HCT116 (cell line): Measurements from ENCODE around the gene HACD4. TPM values are rescaled to one million over a fixed set of nuclear protein-coding genes. Genes with fewer than 3 reads are reported as not detected.

ENCODE experiments used
- ATAC-seq: fragments of 200-7000 bp; cut with Tn5 transposase; 2 replicates; pipeline ENCODE4 v1.9.1; 2020; ENCODE audit warnings: mild to moderate bottlenecking, moderate library complexity
- BruUV-seq: library from RNA; stranded (reverse); fragments of 400-500 nt; replicated peaks from 2 replicates; lab custom pipeline; 2021; lab: Mats Ljungman, UMichigan
- CTCF ChIA-PET: fragments of 300-600 bp; sonication (Branson Sonifier 250); formaldehyde crosslinking; loops from one replicate; lab custom pipeline; 2021; ENCODE audit warnings: antibody characterized with exemption; lab: Charles Lee
- POLR2A ChIA-PET: fragments of 300-600, 350-600 bp; sonication (Branson Sonifier 250); formaldehyde crosslinking; loops from one replicate; lab custom pipeline; 2021; ENCODE audit warnings: antibody characterized with exemption; lab: Charles Lee
- RAD21 ChIA-PET, 2 experiments: fragments of 300-600 bp; sonication (Branson Sonifier 250); formaldehyde crosslinking; loops; one replicate each; lab custom pipeline; 2023; ENCODE audit warnings: low total read pairs in 2 of 2; ENCODE audit not compliant: uncharacterized antibody in 2 of 2, unreplicated experiment in 2 of 2, low non-redundant PET in 1 of 2; lab: Charles Lee
- DNase-seq: peaks from one replicate; pipeline ENCODE4 v3.0.0-alpha.2; 2010; ENCODE audit warnings: low read depth, low spot score
- H2AFZ ChIP-seq: fragments of 200-600 bp; shearing (Covaris generic), sonication (generic); 2 replicates; pipeline ENCODE4 v1.6.1; 2017; ENCODE audit warnings: low read depth, mixed run types, mixed read lengths, antibody characterized with exemption, low read length; ENCODE audit not compliant: poor library complexity, severe bottlenecking
- H3K27ac ChIP-seq: 2 replicates; pipeline ENCODE4 v1.5.1; 2012; ENCODE audit warnings: low read depth, low read length
- H3K27me3 ChIP-seq: fragments of 200-600 bp; sonication (generic); 2 replicates; pipeline ENCODE4 v1.6.1; 2016; ENCODE audit warnings: mixed run types, low read length, mixed read lengths; ENCODE audit not compliant: insufficient read depth
- H3K36me3 ChIP-seq, 2 experiments: fragments of 200-500 bp in 1 of 2; fragments of 200-600 bp in 1 of 2; sonication (Bioruptor generic) in 1 of 2; sonication (generic) in 1 of 2; 2 replicates each; pipeline versions ENCODE4 v1.5.1 to v1.6.1; 2014 to 2016; ENCODE audit warnings: low read length in 2 of 2, inconsistent platforms in 1 of 2, mixed read lengths in 1 of 2, mixed run types in 1 of 2; ENCODE audit not compliant: insufficient read depth in 2 of 2, control insufficient read depth in 1 of 2
- H3K4me1 ChIP-seq, 2 experiments: fragments of 200-600 bp in 1 of 2; sonication (generic) in 1 of 2; 2 replicates each; pipeline versions ENCODE4 v1.5.1 to v1.6.1; 2012 to 2017; ENCODE audit warnings: low read length in 2 of 2, inconsistent platforms in 1 of 2, mild to moderate bottlenecking in 1 of 2, mixed read lengths in 1 of 2, mixed run types in 1 of 2, moderate library complexity in 1 of 2; ENCODE audit not compliant: insufficient read depth in 2 of 2, control insufficient read depth in 1 of 2
- H3K4me2 ChIP-seq: fragments of 200-600 bp; sonication (generic); 2 replicates; pipeline ENCODE4 v1.6.1; 2017; ENCODE audit warnings: mixed run types, low read length, mixed read lengths
- H3K4me3 ChIP-seq, 2 experiments: fragments of 200-600 bp in 1 of 2; sonication (generic) in 1 of 2; replicated peaks in 1 of 2; 2 replicates each; pipeline ENCODE4 v1.5.1; 2011 to 2016; ENCODE audit warnings: low read length in 2 of 2, control low read depth in 1 of 2, low read depth in 1 of 2, mild to moderate bottlenecking in 1 of 2, mixed read lengths in 1 of 2, mixed run types in 1 of 2
- H3K79me2 ChIP-seq: fragments of 200-600 bp; sonication (generic); 2 replicates; pipeline ENCODE4 v1.6.1; 2017; ENCODE audit warnings: mild to moderate bottlenecking, mixed run types, low read length, moderate library complexity, mixed read lengths; ENCODE audit not compliant: insufficient read depth
- H3K9ac ChIP-seq: fragments of 200-600 bp; sonication (generic); 2 replicates; pipeline ENCODE4 v1.6.1; 2016; ENCODE audit warnings: low read length, mixed read lengths
- H3K9me2 ChIP-seq: fragments of 200-600 bp; sonication (generic), shearing (Covaris generic); 2 replicates; pipeline ENCODE4 v1.6.1; 2017; ENCODE audit warnings: mixed run types, mild to moderate bottlenecking, moderate library complexity; ENCODE audit not compliant: insufficient read depth
- H3K9me3 ChIP-seq, 2 experiments: fragments of 200-500 bp in 1 of 2; fragments of 200-600 bp in 1 of 2; sonication (Bioruptor generic) in 1 of 2; sonication (generic) in 1 of 2; 2 replicates each; pipeline ENCODE4 v1.6.1; 2014 to 2017; ENCODE audit warnings: low read length in 2 of 2, mixed read lengths in 2 of 2, inconsistent platforms in 1 of 2, low read depth in 1 of 2, mild to moderate bottlenecking in 1 of 2, mixed run types in 1 of 2, moderate library complexity in 1 of 2; ENCODE audit not compliant: control insufficient read depth in 1 of 2, insufficient read depth in 1 of 2
- H4K20me1 ChIP-seq: fragments of 200-600 bp; sonication (generic), shearing (Covaris generic); 2 replicates; pipeline ENCODE4 v1.6.1; 2017; ENCODE audit warnings: mixed run types, mild to moderate bottlenecking, moderate library complexity; ENCODE audit not compliant: insufficient read depth
- CTCF ChIP-seq, 3 experiments: fragments of 200-600 bp in 1 of 3; sonication (generic) in 1 of 3; IDR thresholded peaks in 2 of 3; conservative IDR thresholded peaks in 1 of 3; 2 replicates each; pipeline ENCODE4 v1.5.1; 2012 to 2017; ENCODE audit warnings: low read depth in 2 of 3, low read length in 2 of 3, antibody characterized with exemption in 1 of 3, borderline replicate concordance in 1 of 3, control low read depth in 1 of 3, mild to moderate bottlenecking in 1 of 3, mixed read lengths in 1 of 3, mixed run types in 1 of 3, moderate library complexity in 1 of 3; ENCODE audit not compliant: insufficient read depth in 1 of 3
- EGR1 ChIP-seq: IDR thresholded peaks from 2 replicates; pipeline ENCODE4 v1.6.1; 2012; ENCODE audit warnings: low read depth
- EZH2 ChIP-seq: fragments of 200-600 bp; sonication (generic); IDR thresholded peaks from 2 replicates; pipeline ENCODE4 v1.6.1; 2017; ENCODE audit warnings: antibody characterized with exemption, mixed run types
- EZH2phosphoT487 ChIP-seq: fragments of 200-600 bp; IDR thresholded peaks from 2 replicates; pipeline ENCODE4 v1.6.1; 2018; ENCODE audit warnings: antibody characterized with exemption, borderline replicate concordance
- MAX ChIP-seq: IDR thresholded peaks from 2 replicates; pipeline ENCODE4 v1.6.1; 2012
- POLR2A ChIP-seq: IDR thresholded peaks from 2 replicates; pipeline ENCODE4 v1.7.0; 2011; ENCODE audit warnings: borderline replicate concordance; ENCODE audit not compliant: insufficient read depth, insufficient read length; ENCODE audit errors: extremely low read depth
- POLR2AphosphoS5 ChIP-seq: IDR thresholded peaks from 2 replicates; pipeline ENCODE4 v1.6.1; 2011; ENCODE audit warnings: mild to moderate bottlenecking, low read depth, low read length, moderate library complexity
- RAD21 ChIP-seq: IDR thresholded peaks from 2 replicates; pipeline ENCODE4 v1.6.1; 2012; ENCODE audit warnings: low read depth, mild to moderate bottlenecking
- ZFX ChIP-seq: fragments of 450-650 bp; IDR thresholded peaks from 2 replicates; pipeline ENCODE4 v1.6.1; 2017
- ZNF274 ChIP-seq: fragments of 200-500 bp; sonication (Bioruptor generic); IDR thresholded peaks from 2 replicates; pipeline ENCODE4 v1.6.1; 2014; ENCODE audit warnings: mild to moderate bottlenecking, low read depth, low read length, inconsistent platforms
- intact Hi-C: fragments of 100-400 bp; cut with micrococcal nuclease; formaldehyde crosslinking; loops from 2 replicates; pipeline ENCODE4 v1.10.0; 2022
- total RNA-seq: library from RNA; stranded (reverse); gene quantifications from one replicate; pipeline ENCODE4 v1.2.1, GENCODE V29; 2021; ENCODE audit not compliant: unreplicated experiment
- TF ChIP-seq, protein P1 (sequence below): IDR thresholded peaks from 2 replicates; pipeline ENCODE4 v1.6.1; 2012
- TF ChIP-seq, protein P2 (sequence below): IDR thresholded peaks from 2 replicates; pipeline ENCODE4 v1.6.1; 2012; ENCODE audit warnings: low read depth

The HACD4 gene
- total RNA-seq, 1 experiment from 2014 or later, result not detected

GRCh38 chr9:21015995-21016394 is 15.4 kb downstream of the HACD4 start:
- POLR2A ChIA-PET, result no interaction called here
- no peaks in the 10 kb centered on the region for H3K9me3 ChIP-seq
- no peaks in the 10 kb centered on the region for H3K9me2 ChIP-seq
- DNase-seq (no peak), ATAC-seq (no peak)
- H3K27ac ChIP-seq, result no peak overlapping the region
- no peak overlapping the region for H2AFZ ChIP-seq
- intact Hi-C loops, result no loop called here
- no peaks in the 10 kb centered on the region for H4K20me1 ChIP-seq
- BruUV-seq, result no TSS peak
- H3K27me3 ChIP-seq, result no peaks in the 10 kb centered on the region
- no peaks in the 10 kb centered on the region for H3K4me1 ChIP-seq
- CTCF ChIA-PET, result no interaction called here
- H3K4me2 ChIP-seq, result no peak overlapping the region
- TF ChIP-seq POLR2A, result no peak
- TF ChIP-seq ZNF274, result no peak
- TF ChIP-seq CTCF (IDR thresholded peaks at IDR 0.05 in 2 of 3, conservative IDR thresholded peaks at IDR 0.05 in 1 of 3; ENCODE audit: borderline replicate concordance in 1 of 3, insufficient read depth in 1 of 3, low read depth in 2 of 3, low read length in 2 of 3), result no peak
- TF ChIP-seq EZH2phosphoT487, result no peak
- H3K79me2 ChIP-seq, result no peaks in the 10 kb centered on the region
- no peaks in the 10 kb centered on the region for H3K36me3 ChIP-seq
- no peak overlapping the region for H3K9ac ChIP-seq
- H3K4me3 ChIP-seq, result no peak overlapping the region
- RAD21 ChIA-PET, result no interaction called here

GRCh38 chr9:21015129-21015815 is 16.2 kb downstream of the HACD4 start:
- no peak overlapping the region for H3K27ac ChIP-seq
- BruUV-seq, result no TSS peak
- H3K9me3 ChIP-seq, result no peaks in the 10 kb centered on the region
- RAD21 ChIA-PET, result no interaction called here
- no peaks in the 10 kb centered on the region for H4K20me1 ChIP-seq
- ATAC-seq (no peak), DNase-seq (no peak)
- no peaks in the 10 kb centered on the region for H3K4me1 ChIP-seq
- TF ChIP-seq, protein P1, sequence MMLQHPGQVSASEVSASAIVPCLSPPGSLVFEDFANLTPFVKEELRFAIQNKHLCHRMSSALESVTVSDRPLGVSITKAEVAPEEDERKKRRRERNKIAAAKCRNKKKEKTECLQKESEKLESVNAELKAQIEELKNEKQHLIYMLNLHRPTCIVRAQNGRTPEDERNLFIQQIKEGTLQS, result no peak
- no peak for TF ChIP-seq POLR2AphosphoS5
- TF ChIP-seq RAD21, result no peak
- TF ChIP-seq EZH2phosphoT487, result no peak
- TF ChIP-seq MAX, result no peak
- no peak for TF ChIP-seq EZH2
- no peak for TF ChIP-seq EGR1
- TF ChIP-seq, protein P2, sequence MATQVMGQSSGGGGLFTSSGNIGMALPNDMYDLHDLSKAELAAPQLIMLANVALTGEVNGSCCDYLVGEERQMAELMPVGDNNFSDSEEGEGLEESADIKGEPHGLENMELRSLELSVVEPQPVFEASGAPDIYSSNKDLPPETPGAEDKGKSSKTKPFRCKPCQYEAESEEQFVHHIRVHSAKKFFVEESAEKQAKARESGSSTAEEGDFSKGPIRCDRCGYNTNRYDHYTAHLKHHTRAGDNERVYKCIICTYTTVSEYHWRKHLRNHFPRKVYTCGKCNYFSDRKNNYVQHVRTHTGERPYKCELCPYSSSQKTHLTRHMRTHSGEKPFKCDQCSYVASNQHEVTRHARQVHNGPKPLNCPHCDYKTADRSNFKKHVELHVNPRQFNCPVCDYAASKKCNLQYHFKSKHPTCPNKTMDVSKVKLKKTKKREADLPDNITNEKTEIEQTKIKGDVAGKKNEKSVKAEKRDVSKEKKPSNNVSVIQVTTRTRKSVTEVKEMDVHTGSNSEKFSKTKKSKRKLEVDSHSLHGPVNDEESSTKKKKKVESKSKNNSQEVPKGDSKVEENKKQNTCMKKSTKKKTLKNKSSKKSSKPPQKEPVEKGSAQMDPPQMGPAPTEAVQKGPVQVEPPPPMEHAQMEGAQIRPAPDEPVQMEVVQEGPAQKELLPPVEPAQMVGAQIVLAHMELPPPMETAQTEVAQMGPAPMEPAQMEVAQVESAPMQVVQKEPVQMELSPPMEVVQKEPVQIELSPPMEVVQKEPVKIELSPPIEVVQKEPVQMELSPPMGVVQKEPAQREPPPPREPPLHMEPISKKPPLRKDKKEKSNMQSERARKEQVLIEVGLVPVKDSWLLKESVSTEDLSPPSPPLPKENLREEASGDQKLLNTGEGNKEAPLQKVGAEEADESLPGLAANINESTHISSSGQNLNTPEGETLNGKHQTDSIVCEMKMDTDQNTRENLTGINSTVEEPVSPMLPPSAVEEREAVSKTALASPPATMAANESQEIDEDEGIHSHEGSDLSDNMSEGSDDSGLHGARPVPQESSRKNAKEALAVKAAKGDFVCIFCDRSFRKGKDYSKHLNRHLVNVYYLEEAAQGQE, result no peak
- TF ChIP-seq POLR2A, result no peak
- no peak for TF ChIP-seq ZFX
- TF ChIP-seq, all 23 proteins: peak for 0
- Histone ChIP-seq H3K79me2 (no peaks in the 10 kb centered on the region), H3K4me3 (no peak overlapping the region), H3K27me3 (no peaks in the 10 kb centered on the region), H3K9ac (no peak overlapping the region), H3K36me3 (no peaks in the 10 kb centered on the region), H3K9me2 (no peaks in the 10 kb centered on the region), H3K4me2 (no peak overlapping the region), H2AFZ (no peak overlapping the region)
- intact Hi-C loops, result no loop called here
- CTCF ChIA-PET, result no interaction called here
- POLR2A ChIA-PET, result no interaction called here
